GM12891 (cell line): ENCODE results near the gene IL17B.

Source experiments
- POLR2A ChIP-seq: IDR thresholded peaks from 2 replicates; pipeline ENCODE4 v1.6.1; 2011; ENCODE audit warnings: low read depth, low read length, control low read depth
- SPI1 ChIP-seq: IDR thresholded peaks from 2 replicates; pipeline ENCODE4 v1.6.1; 2011; ENCODE audit warnings: low read depth, low read length, control low read depth
- TAF1 ChIP-seq: IDR thresholded peaks from 2 replicates; pipeline ENCODE4 v1.6.1; 2011; ENCODE audit warnings: low read depth, low read length, control low read depth

GRCh38 chr5:149381986-149382338, 2.9 kb upstream of the IL17B start:
- TF ChIP-seq POLR2A (no peak), TAF1 (no peak), SPI1 (no peak)
